Ovary (tissue), 9 donors: Measurements from ENCODE around the gene APLN. TPM values are rescaled to one million over a fixed set of nuclear protein-coding genes. Genes with fewer than 3 reads are reported as not detected.

Experiments used
- DNase-seq, 5 donors: peaks; one replicate each; pipeline ENCODE4 v3.0.0-alpha.2; 2019 to 2020
- H3K27ac ChIP-seq, 2 donors: fragments of 200-600 bp; one replicate each; pipeline versions ENCODE4 v1.5.1 to v1.8.0; 2019 to 2022
- H3K27me3 ChIP-seq: fragments of 200-600 bp; one replicate; pipeline ENCODE4 v1.8.0; 2022
- H3K36me3 ChIP-seq: fragments of 200-600 bp; sonication (generic); one replicate; pipeline ENCODE4 v1.5.1; 2019
- H3K4me1 ChIP-seq: one replicate; pipeline ENCODE4 v1.8.1; 2013; ENCODE audit warnings: mild to moderate bottlenecking, moderate library complexity; ENCODE audit not compliant: insufficient read depth
- H3K4me3 ChIP-seq: fragments of 200-600 bp; sonication (generic); one replicate; pipeline ENCODE4 v1.5.1; 2017
- H3K9me3 ChIP-seq, 2 donors: fragments of 200-600 bp in 1 of 2; sonication (generic) in 1 of 2; one replicate each; pipeline versions ENCODE4 v1.5.1 to v1.8.1; 2013 to 2019; ENCODE audit warnings: mild to moderate bottlenecking in 1 of 2, moderate library complexity in 1 of 2
- EP300 ChIP-seq: sonication (generic); formaldehyde crosslinking; IDR thresholded peaks from one replicate; pipeline ENCODE4 v1.6.1; 2017; ENCODE audit warnings: antibody characterized with exemption
- POLR2A ChIP-seq: fragments of 450-650 bp; IDR thresholded peaks from one replicate; pipeline ENCODE4 v1.6.1; 2017; ENCODE audit warnings: antibody characterized with exemption, mild to moderate bottlenecking, moderate library complexity
- WGBS, 3 donors: extraction: QIAGEN DNeasy Blood & Tissue Kit in 1 of 3; methylation state at CpG; one replicate each; pipeline versions ENCODE4 v1.1.5 to v1.1.7; 2013 to 2017; 5-methylcytosine and 5-hydroxymethylcytosine counted together
- intact Hi-C, 4 donors: fragments of 100-400 bp; cut with DNase I; formaldehyde crosslinking; loops; one replicate each; pipeline versions ENCODE4 v1.11.0 to v1.15.1; 2022 to 2023
- polyA plus RNA-seq, 2 donors: library from polyadenylated mRNA; stranded (reverse); fragments of 200-250 nt in 1 of 2; fragments of 350-450 nt in 1 of 2; fragmentation: Illumina TruSeq in 1 of 2; extraction: RNeasy Lipid Tissue Mini Kit (QIAGEN cat#74804) in 1 of 2; gene quantifications; one replicate each; pipeline ENCODE4 v1.2.3, GENCODE V29; 2013 to 2014
- total RNA-seq, 7 donors: library from RNA; depleted of rRNA in 2 of 7; stranded (reverse); fragments of >200 nt in 2 of 7; fragmentation: NEBNext Ultra II Directional in 3 of 7; extraction: Animal tissue kit (Norgen Biotek cat#: 25700) in 3 of 7; gene quantifications; one replicate each; pipeline versions ENCODE4 v1.1.0 to v1.2.4, GENCODE V29; 2016 to 2023
- TF ChIP-seq, protein P1 (sequence below), 3 donors: fragments of 450-650 bp in 2 of 3; fragments of 200-600 bp in 1 of 3; IDR thresholded peaks; one replicate each; pipeline versions ENCODE4 v1.5.1 to v1.8.0; 2016 to 2022; ENCODE audit warnings: antibody characterized with exemption in 3 of 3, mild to moderate bottlenecking in 1 of 3
- donor health status: DM: no; HTN: no; CAD: no; lungs with moderate emphysema.
- donor health status: DM: no; HTN: no; CAD: no.
- donor health status: Bipolar disorder and iron deficiency.
- donor health status: DM: yes; HTN: yes; CAD: no.
- donor health status: DM: no; HTN: no; CAD: no.
- donor health status: DM: yes; HTN: yes; CAD: no.

The APLN gene
- total and polyA plus RNA-seq, 9 donors: 0.72 to 14.5 (median 3.4) TPM

DNA sequence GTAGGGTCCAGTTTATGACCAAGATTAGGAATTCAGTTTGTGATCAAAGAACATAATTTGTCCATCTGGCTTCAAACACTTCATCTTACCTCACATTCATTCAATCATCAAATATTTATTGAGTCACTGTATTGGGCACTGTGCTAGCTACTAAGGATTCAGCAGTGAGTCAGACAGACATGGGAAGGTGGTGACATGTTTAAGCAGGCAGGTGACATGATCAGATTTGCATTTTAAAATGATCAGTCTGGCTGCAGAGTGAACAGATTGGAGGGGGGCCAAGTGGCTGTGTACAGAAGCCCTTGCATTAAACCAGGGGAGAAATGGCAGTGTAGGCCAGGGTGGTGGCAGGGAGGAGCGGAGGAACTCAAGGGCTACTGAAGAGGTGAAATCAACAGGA lies 25.1 kb upstream of the APLN start:
- Histone ChIP-seq H3K4me1 (no peaks in the 10 kb centered on the region), H3K27ac (no peak overlapping the region), H3K4me3 (no peak overlapping the region), H3K9me3 (no peaks in the 10 kb centered on the region), H3K27me3 (no peaks in the 10 kb centered on the region), H3K36me3 (no peaks in the 10 kb centered on the region)
- no peak for TF ChIP-seq POLR2A
- TF ChIP-seq, protein P1, sequence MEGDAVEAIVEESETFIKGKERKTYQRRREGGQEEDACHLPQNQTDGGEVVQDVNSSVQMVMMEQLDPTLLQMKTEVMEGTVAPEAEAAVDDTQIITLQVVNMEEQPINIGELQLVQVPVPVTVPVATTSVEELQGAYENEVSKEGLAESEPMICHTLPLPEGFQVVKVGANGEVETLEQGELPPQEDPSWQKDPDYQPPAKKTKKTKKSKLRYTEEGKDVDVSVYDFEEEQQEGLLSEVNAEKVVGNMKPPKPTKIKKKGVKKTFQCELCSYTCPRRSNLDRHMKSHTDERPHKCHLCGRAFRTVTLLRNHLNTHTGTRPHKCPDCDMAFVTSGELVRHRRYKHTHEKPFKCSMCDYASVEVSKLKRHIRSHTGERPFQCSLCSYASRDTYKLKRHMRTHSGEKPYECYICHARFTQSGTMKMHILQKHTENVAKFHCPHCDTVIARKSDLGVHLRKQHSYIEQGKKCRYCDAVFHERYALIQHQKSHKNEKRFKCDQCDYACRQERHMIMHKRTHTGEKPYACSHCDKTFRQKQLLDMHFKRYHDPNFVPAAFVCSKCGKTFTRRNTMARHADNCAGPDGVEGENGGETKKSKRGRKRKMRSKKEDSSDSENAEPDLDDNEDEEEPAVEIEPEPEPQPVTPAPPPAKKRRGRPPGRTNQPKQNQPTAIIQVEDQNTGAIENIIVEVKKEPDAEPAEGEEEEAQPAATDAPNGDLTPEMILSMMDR (IDR thresholded peaks at IDR 0.05): no peak
- no peak for TF ChIP-seq EP300
- intact Hi-C loops: no loop called here
- DNase-seq: no peak
- 88 to 100% (median 92%) methylated on average over 1 of the region's 1 CpG for WGBS, 3 donors

DNA sequence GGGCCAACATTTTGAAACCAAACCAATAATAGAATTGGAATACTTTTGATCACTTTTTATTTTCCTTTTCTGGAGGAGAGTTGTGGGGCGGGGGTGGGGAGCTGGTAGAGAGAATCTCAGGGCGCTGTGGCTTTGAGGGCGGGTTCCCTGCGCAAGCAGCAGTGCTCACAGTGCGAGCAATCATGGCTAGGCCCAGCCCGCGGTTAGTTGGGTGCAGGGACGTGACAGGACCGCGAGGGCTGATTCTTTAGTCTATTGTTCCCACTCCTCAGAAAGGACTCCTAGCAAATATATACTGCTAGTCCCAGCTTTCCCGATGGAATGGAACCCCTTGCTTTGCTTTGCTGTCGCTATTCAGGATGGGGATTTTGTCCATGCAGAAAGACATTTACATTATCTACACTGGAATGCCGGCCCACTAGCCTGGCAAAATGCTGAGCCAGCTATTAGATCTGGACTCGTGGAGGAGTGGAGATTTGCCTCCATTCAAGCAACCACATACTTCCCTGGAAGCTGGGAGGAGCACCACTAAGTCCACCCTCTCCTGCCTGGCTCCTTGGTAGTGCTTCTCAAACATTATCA lies 23.9 kb upstream of the APLN start:
- 42 to 55% (median 42%) methylated on average over 14 of the region's 14 CpGs for WGBS, 3 donors

DNA sequence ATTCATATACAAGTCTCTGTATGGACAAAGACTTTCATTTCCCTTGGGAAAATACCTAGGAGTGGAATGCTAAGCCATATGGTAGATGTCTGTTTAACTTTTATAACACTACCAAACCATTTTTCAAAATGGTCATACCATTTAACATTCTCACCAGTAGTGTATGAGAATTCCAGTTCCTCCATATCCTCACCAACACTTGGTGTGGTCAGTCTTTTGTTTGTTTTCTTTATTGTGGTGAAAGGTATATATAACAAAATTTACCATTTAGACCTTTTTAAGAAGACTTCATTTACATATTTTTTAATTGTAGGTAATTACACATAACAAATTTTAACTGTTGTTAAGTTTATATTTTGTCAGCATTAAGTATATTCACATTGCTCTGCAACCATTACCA lies 12.7 kb upstream of the APLN start:
- Histone ChIP-seq H3K4me3 (no peak overlapping the region), H3K9me3 (no peaks in the 10 kb centered on the region), H3K27ac (no peak overlapping the region), H3K4me1 (no peaks in the 10 kb centered on the region), H3K27me3 (no peaks in the 10 kb centered on the region), H3K36me3 (no peaks in the 10 kb centered on the region)
- intact Hi-C loops: no loop called here
- DNase-seq: no peak
- no peak for TF ChIP-seq EP300

More for the DNA sequence above, 23.9 kb upstream of the APLN start:
- intact Hi-C loops: no loop called here
- no peaks in the 10 kb centered on the region for H3K27me3 ChIP-seq
- peak in 1 of 5 donors; percentile 18 for DNase-seq
- H3K4me1 ChIP-seq: no peaks in the 10 kb centered on the region
- H3K27ac ChIP-seq: peak overlapping the region in 1 of 2 donors; percentile 65
- TF ChIP-seq POLR2A (no peak), EP300 (no peak)
- TF ChIP-seq, protein P1 (IDR thresholded peaks at IDR 0.05): no peak
- peak overlapping the region; percentile 40 for H3K4me3 ChIP-seq
- no peaks in the 10 kb centered on the region for H3K9me3 ChIP-seq
- no peaks in the 10 kb centered on the region for H3K36me3 ChIP-seq

DNA sequence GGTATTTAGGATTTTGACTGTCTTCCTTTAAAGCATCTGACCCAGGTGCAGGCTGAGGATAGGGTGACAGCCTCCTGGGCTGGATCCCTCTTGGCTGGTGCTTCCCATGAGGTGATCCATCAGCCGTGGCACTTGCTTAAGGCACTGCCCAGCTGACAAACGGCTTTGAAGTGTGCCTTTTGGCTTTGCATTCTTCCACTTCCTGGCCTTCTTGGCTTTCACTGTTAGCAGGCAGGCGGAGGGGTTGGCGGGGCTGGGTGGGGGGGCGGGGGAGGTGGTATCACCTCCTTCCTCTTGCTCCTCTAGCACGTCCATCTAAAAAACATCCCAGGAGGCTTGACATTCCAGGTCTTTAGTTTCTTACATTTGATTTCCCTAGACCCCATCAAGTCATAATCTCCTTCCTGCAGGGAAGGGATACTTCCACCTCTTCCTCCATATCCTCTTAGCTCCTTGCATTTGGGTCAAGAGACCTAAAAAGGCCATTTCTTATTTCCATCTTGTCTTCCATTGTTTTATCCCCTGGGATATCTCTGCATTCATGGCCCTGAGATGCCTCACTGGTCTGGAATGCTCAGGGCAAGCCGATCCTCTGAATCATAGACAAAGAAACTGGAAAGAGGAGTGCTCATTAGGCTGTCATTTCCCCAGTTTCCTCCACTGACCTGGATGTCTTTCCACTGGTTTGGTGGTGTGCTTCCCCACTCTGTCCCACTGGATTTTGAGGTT lies 11.3 kb upstream of the APLN start:
- no peaks in the 10 kb centered on the region for H3K36me3 ChIP-seq
- 25 to 32% (median 28%) methylated on average over 7 of the region's 7 CpGs for WGBS, 3 donors
- no peaks in the 10 kb centered on the region for H3K9me3 ChIP-seq
- no peak overlapping the region for H3K27ac ChIP-seq
- no peaks in the 10 kb centered on the region for H3K27me3 ChIP-seq
- TF ChIP-seq POLR2A (no peak), EP300 (no peak)
- TF ChIP-seq, protein P1 (IDR thresholded peaks at IDR 0.05): no peak
- DNase-seq: no peak
- H3K4me3 ChIP-seq: no peak overlapping the region
- intact Hi-C loops: no loop called here
- H3K4me1 ChIP-seq: no peaks in the 10 kb centered on the region

DNA sequence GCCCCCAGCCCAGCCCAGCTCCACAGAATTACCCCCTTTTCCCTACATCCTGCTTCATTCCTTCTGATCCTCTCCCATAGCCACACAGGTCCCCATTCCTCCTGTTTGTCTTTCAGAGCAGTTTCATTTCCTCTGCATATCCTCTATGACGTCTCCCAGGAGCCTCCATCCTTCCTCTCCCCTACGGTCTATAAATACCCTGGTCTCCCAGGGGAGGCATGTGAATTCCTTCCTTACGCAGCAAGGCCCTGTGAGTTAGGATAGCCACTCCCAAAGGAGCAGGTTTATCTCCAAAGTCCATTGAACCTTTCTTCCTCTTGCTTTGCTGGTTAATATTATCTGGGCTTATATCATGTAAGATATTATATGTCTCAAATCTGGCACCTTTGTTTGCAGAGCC lies 8.4 kb upstream of the APLN start:
- 40 to 56% (median 45%) methylated on average over 3 of the region's 3 CpGs for WGBS, 3 donors

More for the DNA sequence above, 8.4 kb upstream of the APLN start:
- Histone ChIP-seq H3K27ac (no peak overlapping the region), H3K4me1 (no peaks in the 10 kb centered on the region), H3K9me3 (peaks cover 0 to 4% of the 10 kb centered on the region in 2 donors), H3K4me3 (no peak overlapping the region), H3K27me3 (no peaks in the 10 kb centered on the region), H3K36me3 (no peaks in the 10 kb centered on the region)
- intact Hi-C loops: no loop called here
- TF ChIP-seq POLR2A (no peak), EP300 (no peak)
- TF ChIP-seq, protein P1 (IDR thresholded peaks at IDR 0.05): no peak
- no peak for DNase-seq
